GM23338 (cell line): Measurements from ENCODE around the gene PAPPA. TPM values are rescaled to one million over a fixed set of nuclear protein-coding genes. Genes with fewer than 3 reads are reported as not detected.

Source experiments
- ATAC-seq: fragments of 200-7000 bp; cut with Tn5 transposase; 3 replicates; pipeline ENCODE4 v1.9.1; 2020
- DNase-seq: peaks from one replicate; pipeline ENCODE4 v3.0.0-alpha.2; 2015; ENCODE audit warnings: low spot score
- H2AFZ ChIP-seq: fragments of 200-600 bp; sonication (generic); 2 replicates; pipeline ENCODE4 v1.8.0; 2016; ENCODE audit warnings: antibody characterized with exemption, mild to moderate bottlenecking, moderate library complexity
- H3F3A ChIP-seq: fragments of 200-600 bp; sonication (generic); replicated peaks from 2 replicates; pipeline ENCODE4 v1.8.0; 2017; ENCODE audit warnings: antibody characterized with exemption, mixed run types, low read depth
- H3K27ac ChIP-seq: fragments of 200-600 bp; sonication (generic); 2 replicates; pipeline ENCODE4 v1.6.1; 2016; ENCODE audit warnings: low read depth
- H3K27me3 ChIP-seq: fragments of 200-600 bp; sonication (generic); 2 replicates; pipeline ENCODE4 v1.8.0; 2016; ENCODE audit warnings: mild to moderate bottlenecking, mixed run types, moderate library complexity; ENCODE audit not compliant: insufficient read depth
- H3K36me3 ChIP-seq: fragments of 200-600 bp; sonication (generic); 2 replicates; pipeline ENCODE4 v1.8.0; 2016; ENCODE audit warnings: mild to moderate bottlenecking; ENCODE audit not compliant: insufficient read depth
- H3K4me1 ChIP-seq: fragments of 200-600 bp; sonication (generic); 2 replicates; pipeline ENCODE4 v1.8.0; 2016; ENCODE audit warnings: mild to moderate bottlenecking, moderate library complexity; ENCODE audit not compliant: insufficient read depth
- H3K4me2 ChIP-seq: fragments of 200-600 bp; sonication (generic); 2 replicates; pipeline ENCODE4 v1.7.1; 2017; ENCODE audit warnings: mixed run types
- H3K4me3 ChIP-seq: fragments of 200-600 bp; sonication (generic); 2 replicates; pipeline ENCODE4 v1.6.1; 2016; ENCODE audit warnings: mixed run types
- H3K79me2 ChIP-seq: fragments of 200-600 bp; sonication (generic); replicated peaks from 2 replicates; pipeline ENCODE4 v1.8.0; 2017; ENCODE audit warnings: mild to moderate bottlenecking; ENCODE audit not compliant: insufficient read depth
- H3K9me2 ChIP-seq: fragments of 200-600 bp; sonication (generic); 2 replicates; pipeline ENCODE4 v1.8.0; 2017; ENCODE audit not compliant: insufficient read depth
- H4K20me1 ChIP-seq: fragments of 200-600 bp; sonication (generic); replicated peaks from 2 replicates; pipeline ENCODE4 v1.8.0; 2017; ENCODE audit warnings: mild to moderate bottlenecking; ENCODE audit not compliant: insufficient read depth
- H3K27ac Mint-ChIP-seq: 2 replicates; pipeline ENCODE4 v1.8.0; 2020; ENCODE audit warnings: inconsistent platforms, mild to moderate bottlenecking, moderate library complexity, mixed read lengths
- H3K27me3 Mint-ChIP-seq: 3 replicates; pipeline ENCODE4 v1.8.0; 2022; ENCODE audit warnings: low read depth, mild to moderate bottlenecking, moderate library complexity, mixed read lengths, inconsistent platforms; ENCODE audit not compliant: insufficient read depth, poor library complexity
- H3K36me3 Mint-ChIP-seq: 3 replicates; pipeline ENCODE4 v1.8.0; 2021; ENCODE audit warnings: low read depth, mild to moderate bottlenecking, inconsistent platforms, moderate library complexity, mixed read lengths
- H3K4me1 Mint-ChIP-seq: 3 replicates; pipeline ENCODE4 v1.8.0; 2020; ENCODE audit warnings: mild to moderate bottlenecking, inconsistent platforms, mixed read lengths
- H3K4me3 Mint-ChIP-seq: 3 replicates; pipeline ENCODE4 v1.8.0; 2021; ENCODE audit warnings: moderate library complexity, mild to moderate bottlenecking, inconsistent platforms, mixed read lengths
- H3K9me3 Mint-ChIP-seq: 3 replicates; pipeline ENCODE4 v1.8.0; 2020; ENCODE audit warnings: moderate library complexity, mild to moderate bottlenecking, inconsistent platforms, mixed read lengths
- CREB1 ChIP-seq: fragments of 250-450 bp; sonication (Bioruptor Pico); IDR thresholded peaks from 2 replicates; pipeline ENCODE4 v1.5.0; 2020; ENCODE audit warnings: low read depth, mild to moderate bottlenecking, moderate library complexity
- EZH2 ChIP-seq: fragments of 200-600 bp; sonication (generic); IDR thresholded peaks from one replicate; pipeline ENCODE4 v1.8.0; 2017; ENCODE audit warnings: antibody characterized with exemption, mild to moderate bottlenecking, low read depth; ENCODE audit not compliant: unreplicated experiment
- EZH2phosphoT487 ChIP-seq: fragments of 200-600 bp; sonication (generic); IDR thresholded peaks from one replicate; pipeline ENCODE4 v1.8.1; 2018; ENCODE audit warnings: antibody characterized with exemption; ENCODE audit not compliant: unreplicated experiment
- NANOG ChIP-seq: IDR thresholded peaks from 2 replicates; pipeline ENCODE4 v1.6.1; 2016; ENCODE audit warnings: antibody characterized with exemption, borderline replicate concordance
- POLR2AphosphoS5 ChIP-seq: IDR thresholded peaks from 2 replicates; pipeline ENCODE4 v1.6.1; 2016; ENCODE audit warnings: antibody characterized with exemption, low read depth
- STAT1 ChIP-seq: IDR thresholded peaks from one replicate; pipeline ENCODE4 v1.6.1; 2016; ENCODE audit warnings: antibody characterized with exemption; ENCODE audit not compliant: unreplicated experiment
- polyA plus RNA-seq: library from polyadenylated mRNA; unstranded; fragments of >200 nt; fragmentation: Nextera tagmentation; extraction: Ambion mirVana; gene quantifications from 2 replicates; pipeline ENCODE4 v1.2.1, GENCODE V29; 2016
- total RNA-seq: library from RNA; depleted of rRNA; stranded (reverse); fragments of >200 nt; shearing (Covaris generic); gene quantifications from 2 replicates; pipeline ENCODE4 v1.2.3, GENCODE V29; 2014
- TF ChIP-seq, protein P1 (sequence below): IDR thresholded peaks from one replicate; pipeline ENCODE4 v1.6.1; 2018; ENCODE audit warnings: antibody characterized with exemption; ENCODE audit not compliant: unreplicated experiment
- TF ChIP-seq, protein P2 (sequence below), 2 experiments: fragments of 200-600 bp in 1 of 2; sonication (generic) in 1 of 2; conservative IDR thresholded peaks; 2 replicates each; pipeline versions ENCODE4 v1.5.1 to v1.6.1; 2016 to 2017; ENCODE audit warnings: antibody characterized with exemption in 2 of 2, low read depth in 2 of 2, mild to moderate bottlenecking in 2 of 2, moderate library complexity in 1 of 2
- TF ChIP-seq, protein P3 (sequence below): IDR thresholded peaks from 2 replicates; pipeline ENCODE4 v1.6.1; 2016; ENCODE audit warnings: antibody characterized with exemption

Gene PAPPA
- total and polyA plus RNA-seq, 2 experiments from 2014 or later: 0.38 to 0.66 TPM

DNA sequence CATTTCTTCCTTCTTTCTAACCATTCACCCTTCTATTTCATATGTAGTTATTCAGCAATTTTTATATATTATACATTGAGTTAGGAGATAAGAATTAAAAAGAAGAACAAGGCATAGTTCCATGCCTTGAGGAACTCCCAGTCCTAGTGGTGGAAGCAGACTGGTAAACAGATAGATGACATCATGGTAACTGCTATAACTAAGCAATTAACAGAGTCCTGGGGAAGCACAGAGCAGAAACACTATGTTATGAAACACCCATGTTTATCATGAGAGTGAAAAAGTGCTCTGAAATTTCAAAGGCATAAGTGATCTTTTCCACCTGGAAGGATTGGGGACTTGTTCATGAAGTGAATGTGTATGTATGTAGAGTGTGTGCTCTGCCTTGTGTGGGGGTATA is 14.6 kb downstream of the PAPPA start (continued):
- TF ChIP-seq, protein P1, sequence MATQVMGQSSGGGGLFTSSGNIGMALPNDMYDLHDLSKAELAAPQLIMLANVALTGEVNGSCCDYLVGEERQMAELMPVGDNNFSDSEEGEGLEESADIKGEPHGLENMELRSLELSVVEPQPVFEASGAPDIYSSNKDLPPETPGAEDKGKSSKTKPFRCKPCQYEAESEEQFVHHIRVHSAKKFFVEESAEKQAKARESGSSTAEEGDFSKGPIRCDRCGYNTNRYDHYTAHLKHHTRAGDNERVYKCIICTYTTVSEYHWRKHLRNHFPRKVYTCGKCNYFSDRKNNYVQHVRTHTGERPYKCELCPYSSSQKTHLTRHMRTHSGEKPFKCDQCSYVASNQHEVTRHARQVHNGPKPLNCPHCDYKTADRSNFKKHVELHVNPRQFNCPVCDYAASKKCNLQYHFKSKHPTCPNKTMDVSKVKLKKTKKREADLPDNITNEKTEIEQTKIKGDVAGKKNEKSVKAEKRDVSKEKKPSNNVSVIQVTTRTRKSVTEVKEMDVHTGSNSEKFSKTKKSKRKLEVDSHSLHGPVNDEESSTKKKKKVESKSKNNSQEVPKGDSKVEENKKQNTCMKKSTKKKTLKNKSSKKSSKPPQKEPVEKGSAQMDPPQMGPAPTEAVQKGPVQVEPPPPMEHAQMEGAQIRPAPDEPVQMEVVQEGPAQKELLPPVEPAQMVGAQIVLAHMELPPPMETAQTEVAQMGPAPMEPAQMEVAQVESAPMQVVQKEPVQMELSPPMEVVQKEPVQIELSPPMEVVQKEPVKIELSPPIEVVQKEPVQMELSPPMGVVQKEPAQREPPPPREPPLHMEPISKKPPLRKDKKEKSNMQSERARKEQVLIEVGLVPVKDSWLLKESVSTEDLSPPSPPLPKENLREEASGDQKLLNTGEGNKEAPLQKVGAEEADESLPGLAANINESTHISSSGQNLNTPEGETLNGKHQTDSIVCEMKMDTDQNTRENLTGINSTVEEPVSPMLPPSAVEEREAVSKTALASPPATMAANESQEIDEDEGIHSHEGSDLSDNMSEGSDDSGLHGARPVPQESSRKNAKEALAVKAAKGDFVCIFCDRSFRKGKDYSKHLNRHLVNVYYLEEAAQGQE: no peak
- TF ChIP-seq NANOG (no peak), STAT1 (no peak), EZH2phosphoT487 (no peak), EZH2 (no peak), POLR2AphosphoS5 (no peak)
- TF ChIP-seq, protein P2, sequence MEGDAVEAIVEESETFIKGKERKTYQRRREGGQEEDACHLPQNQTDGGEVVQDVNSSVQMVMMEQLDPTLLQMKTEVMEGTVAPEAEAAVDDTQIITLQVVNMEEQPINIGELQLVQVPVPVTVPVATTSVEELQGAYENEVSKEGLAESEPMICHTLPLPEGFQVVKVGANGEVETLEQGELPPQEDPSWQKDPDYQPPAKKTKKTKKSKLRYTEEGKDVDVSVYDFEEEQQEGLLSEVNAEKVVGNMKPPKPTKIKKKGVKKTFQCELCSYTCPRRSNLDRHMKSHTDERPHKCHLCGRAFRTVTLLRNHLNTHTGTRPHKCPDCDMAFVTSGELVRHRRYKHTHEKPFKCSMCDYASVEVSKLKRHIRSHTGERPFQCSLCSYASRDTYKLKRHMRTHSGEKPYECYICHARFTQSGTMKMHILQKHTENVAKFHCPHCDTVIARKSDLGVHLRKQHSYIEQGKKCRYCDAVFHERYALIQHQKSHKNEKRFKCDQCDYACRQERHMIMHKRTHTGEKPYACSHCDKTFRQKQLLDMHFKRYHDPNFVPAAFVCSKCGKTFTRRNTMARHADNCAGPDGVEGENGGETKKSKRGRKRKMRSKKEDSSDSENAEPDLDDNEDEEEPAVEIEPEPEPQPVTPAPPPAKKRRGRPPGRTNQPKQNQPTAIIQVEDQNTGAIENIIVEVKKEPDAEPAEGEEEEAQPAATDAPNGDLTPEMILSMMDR (conservative IDR thresholded peaks at IDR 0.05; ENCODE audit: low read depth in 2 of 2): no peak
- TF ChIP-seq, protein P3, sequence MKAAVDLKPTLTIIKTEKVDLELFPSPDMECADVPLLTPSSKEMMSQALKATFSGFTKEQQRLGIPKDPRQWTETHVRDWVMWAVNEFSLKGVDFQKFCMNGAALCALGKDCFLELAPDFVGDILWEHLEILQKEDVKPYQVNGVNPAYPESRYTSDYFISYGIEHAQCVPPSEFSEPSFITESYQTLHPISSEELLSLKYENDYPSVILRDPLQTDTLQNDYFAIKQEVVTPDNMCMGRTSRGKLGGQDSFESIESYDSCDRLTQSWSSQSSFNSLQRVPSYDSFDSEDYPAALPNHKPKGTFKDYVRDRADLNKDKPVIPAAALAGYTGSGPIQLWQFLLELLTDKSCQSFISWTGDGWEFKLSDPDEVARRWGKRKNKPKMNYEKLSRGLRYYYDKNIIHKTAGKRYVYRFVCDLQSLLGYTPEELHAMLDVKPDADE: no peak

DNA sequence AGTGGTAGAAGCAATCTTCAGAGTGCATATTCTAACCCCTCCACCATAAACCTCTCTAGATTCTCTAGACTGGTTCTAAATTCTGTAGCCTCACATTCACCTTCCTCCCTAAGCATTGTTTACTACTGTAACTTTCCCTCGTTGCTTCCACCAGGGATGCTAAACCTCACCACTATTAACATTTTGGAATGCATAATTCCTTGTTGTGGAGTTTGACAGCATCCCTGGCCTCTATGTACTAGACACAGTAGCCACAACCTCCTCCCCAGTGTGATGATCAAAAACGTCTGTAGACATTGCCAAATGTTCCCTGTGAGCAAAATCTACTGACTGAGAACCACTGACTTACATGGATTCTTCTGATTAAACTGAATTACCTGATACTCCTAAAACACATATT is 18.6 kb downstream of the PAPPA start:
- Histone ChIP-seq H3K4me2 (no peak overlapping the region), H3K79me2 (no peaks in the 10 kb centered on the region), H3K4me3 (no peak overlapping the region), H2AFZ (no peak overlapping the region), H3F3A (no peaks in the 10 kb centered on the region), H3K9me2 (no peaks in the 10 kb centered on the region), H4K20me1 (peaks cover 3% of the 10 kb centered on the region; the same call in 1 of the 2 replicates), H3K27ac (no peak overlapping the region), H3K27me3 (no peaks in the 10 kb centered on the region), H3K36me3 (no peaks in the 10 kb centered on the region), H3K4me1 (no peaks in the 10 kb centered on the region)
- ATAC-seq: no peak
- Mint-ChIP-seq H3K27me3 (peaks cover 1% of the 10 kb centered on the region), H3K9me3 (no peaks in the 10 kb centered on the region), H3K4me3 (no peak overlapping the region), H3K27ac (no peak overlapping the region), H3K4me1 (no peaks in the 10 kb centered on the region), H3K36me3 (no peaks in the 10 kb centered on the region)
- DNase-seq: no peak
- no peak for TF ChIP-seq CREB1
